Measurements from ENCODE around the gene ABI3. TPM values are rescaled to one million over a fixed set of nuclear protein-coding genes. Genes with fewer than 3 reads are reported as not detected.

ABI3 gene
- total and polyA plus RNA-seq, 9 of the 15 experiments (the other 6 are each of a cell fraction or from before 2014, with no cell fraction given): not detected

DNA sequence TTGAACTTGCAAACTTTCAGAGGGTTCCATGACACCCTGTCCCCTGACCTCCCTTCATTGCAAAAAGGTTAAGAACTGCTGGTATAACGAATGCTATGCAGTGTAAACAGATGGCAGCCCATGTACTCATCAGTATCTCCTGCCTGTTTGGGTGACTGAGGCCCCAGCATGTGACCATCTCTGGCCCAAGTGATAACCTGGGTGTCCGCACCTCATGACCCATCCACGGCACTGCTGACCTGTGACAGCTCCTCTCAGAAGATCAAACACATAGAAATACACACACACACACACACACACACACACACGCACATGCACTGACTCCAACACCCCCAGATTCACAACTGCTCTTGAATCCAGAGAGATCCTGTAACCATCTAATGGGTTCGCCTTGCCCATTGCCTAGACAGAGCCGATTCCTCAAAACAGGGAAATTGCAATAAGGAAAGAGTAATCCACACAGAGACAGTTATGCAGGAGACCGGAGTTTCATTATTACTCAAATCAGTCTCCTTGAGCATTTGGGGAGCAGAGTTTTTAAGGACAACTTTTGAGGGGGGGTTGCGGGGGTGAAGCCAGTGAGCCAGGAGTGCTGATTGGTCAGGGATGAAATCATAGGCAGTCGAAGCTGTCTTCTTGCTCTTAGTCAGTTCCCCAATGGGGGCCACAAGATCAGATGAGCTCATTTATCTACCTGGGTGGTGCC lies 31.3 kb downstream of the ABI3 start (continued):
- TF ChIP-seq, protein P1, sequence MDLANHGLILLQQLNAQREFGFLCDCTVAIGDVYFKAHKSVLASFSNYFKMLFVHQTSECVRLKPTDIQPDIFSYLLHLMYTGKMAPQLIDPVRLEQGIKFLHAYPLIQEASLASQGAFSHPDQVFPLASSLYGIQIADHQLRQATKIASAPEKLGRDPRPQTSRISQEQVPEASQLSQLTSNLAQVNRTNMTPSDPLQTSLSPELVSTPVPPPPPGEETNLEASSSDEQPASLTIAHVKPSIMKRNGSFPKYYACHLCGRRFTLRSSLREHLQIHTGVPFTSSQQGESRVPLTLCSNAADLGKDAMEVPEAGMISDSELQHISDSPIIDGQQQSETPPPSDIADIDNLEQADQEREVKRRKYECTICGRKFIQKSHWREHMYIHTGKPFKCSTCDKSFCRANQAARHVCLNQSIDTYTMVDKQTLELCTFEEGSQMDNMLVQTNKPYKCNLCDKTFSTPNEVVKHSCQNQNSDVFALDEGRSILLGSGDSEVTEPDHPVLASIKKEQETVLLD (IDR thresholded peaks at IDR 0.05): peak; percentile 37; the same call in 1 of the 2 replicates
- no peak for TF ChIP-seq RHOXF2B (CRISPR knock-in tag; conservative IDR thresholded peaks at IDR 0.05)
- TF ChIP-seq, protein P2, sequence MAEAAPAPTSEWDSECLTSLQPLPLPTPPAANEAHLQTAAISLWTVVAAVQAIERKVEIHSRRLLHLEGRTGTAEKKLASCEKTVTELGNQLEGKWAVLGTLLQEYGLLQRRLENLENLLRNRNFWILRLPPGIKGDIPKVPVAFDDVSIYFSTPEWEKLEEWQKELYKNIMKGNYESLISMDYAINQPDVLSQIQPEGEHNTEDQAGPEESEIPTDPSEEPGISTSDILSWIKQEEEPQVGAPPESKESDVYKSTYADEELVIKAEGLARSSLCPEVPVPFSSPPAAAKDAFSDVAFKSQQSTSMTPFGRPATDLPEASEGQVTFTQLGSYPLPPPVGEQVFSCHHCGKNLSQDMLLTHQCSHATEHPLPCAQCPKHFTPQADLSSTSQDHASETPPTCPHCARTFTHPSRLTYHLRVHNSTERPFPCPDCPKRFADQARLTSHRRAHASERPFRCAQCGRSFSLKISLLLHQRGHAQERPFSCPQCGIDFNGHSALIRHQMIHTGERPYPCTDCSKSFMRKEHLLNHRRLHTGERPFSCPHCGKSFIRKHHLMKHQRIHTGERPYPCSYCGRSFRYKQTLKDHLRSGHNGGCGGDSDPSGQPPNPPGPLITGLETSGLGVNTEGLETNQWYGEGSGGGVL (CRISPR knock-in tag; IDR thresholded peaks at IDR 0.05): no peak
- no peak for TF ChIP-seq ZFP30 (CRISPR knock-in tag; IDR thresholded peaks at IDR 0.05; ENCODE audit: borderline replicate concordance)
- TF ChIP-seq, protein P3, sequence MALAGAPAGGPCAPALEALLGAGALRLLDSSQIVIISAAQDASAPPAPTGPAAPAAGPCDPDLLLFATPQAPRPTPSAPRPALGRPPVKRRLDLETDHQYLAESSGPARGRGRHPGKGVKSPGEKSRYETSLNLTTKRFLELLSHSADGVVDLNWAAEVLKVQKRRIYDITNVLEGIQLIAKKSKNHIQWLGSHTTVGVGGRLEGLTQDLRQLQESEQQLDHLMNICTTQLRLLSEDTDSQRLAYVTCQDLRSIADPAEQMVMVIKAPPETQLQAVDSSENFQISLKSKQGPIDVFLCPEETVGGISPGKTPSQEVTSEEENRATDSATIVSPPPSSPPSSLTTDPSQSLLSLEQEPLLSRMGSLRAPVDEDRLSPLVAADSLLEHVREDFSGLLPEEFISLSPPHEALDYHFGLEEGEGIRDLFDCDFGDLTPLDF (CRISPR knock-in tag; IDR thresholded peaks at IDR 0.05): no peak
- no peak for TF ChIP-seq ZNF316 (IDR thresholded peaks at IDR 0.05)
- TF ChIP-seq HNRNPK (IDR thresholded peaks at IDR 0.05; ENCODE audit: low read depth, low read length, poor library complexity, severe bottlenecking): no peak
- TF ChIP-seq, protein P4, sequence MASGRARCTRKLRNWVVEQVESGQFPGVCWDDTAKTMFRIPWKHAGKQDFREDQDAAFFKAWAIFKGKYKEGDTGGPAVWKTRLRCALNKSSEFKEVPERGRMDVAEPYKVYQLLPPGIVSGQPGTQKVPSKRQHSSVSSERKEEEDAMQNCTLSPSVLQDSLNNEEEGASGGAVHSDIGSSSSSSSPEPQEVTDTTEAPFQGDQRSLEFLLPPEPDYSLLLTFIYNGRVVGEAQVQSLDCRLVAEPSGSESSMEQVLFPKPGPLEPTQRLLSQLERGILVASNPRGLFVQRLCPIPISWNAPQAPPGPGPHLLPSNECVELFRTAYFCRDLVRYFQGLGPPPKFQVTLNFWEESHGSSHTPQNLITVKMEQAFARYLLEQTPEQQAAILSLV (tag; IDR thresholded peaks at IDR 0.05): no peak
- TF ChIP-seq CREM (IDR thresholded peaks at IDR 0.05; ENCODE audit: low read depth): no peak
- TF ChIP-seq, protein P5, sequence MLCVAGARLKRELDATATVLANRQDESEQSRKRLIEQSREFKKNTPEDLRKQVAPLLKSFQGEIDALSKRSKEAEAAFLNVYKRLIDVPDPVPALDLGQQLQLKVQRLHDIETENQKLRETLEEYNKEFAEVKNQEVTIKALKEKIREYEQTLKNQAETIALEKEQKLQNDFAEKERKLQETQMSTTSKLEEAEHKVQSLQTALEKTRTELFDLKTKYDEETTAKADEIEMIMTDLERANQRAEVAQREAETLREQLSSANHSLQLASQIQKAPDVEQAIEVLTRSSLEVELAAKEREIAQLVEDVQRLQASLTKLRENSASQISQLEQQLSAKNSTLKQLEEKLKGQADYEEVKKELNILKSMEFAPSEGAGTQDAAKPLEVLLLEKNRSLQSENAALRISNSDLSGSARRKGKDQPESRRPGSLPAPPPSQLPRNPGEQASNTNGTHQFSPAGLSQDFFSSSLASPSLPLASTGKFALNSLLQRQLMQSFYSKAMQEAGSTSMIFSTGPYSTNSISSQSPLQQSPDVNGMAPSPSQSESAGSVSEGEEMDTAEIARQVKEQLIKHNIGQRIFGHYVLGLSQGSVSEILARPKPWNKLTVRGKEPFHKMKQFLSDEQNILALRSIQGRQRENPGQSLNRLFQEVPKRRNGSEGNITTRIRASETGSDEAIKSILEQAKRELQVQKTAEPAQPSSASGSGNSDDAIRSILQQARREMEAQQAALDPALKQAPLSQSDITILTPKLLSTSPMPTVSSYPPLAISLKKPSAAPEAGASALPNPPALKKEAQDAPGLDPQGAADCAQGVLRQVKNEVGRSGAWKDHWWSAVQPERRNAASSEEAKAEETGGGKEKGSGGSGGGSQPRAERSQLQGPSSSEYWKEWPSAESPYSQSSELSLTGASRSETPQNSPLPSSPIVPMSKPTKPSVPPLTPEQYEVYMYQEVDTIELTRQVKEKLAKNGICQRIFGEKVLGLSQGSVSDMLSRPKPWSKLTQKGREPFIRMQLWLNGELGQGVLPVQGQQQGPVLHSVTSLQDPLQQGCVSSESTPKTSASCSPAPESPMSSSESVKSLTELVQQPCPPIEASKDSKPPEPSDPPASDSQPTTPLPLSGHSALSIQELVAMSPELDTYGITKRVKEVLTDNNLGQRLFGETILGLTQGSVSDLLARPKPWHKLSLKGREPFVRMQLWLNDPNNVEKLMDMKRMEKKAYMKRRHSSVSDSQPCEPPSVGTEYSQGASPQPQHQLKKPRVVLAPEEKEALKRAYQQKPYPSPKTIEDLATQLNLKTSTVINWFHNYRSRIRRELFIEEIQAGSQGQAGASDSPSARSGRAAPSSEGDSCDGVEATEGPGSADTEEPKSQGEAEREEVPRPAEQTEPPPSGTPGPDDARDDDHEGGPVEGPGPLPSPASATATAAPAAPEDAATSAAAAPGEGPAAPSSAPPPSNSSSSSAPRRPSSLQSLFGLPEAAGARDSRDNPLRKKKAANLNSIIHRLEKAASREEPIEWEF (CRISPR knock-in tag; IDR thresholded peaks at IDR 0.05): no peak
- no peak for TF ChIP-seq XRCC3 (IDR thresholded peaks at IDR 0.05)
- no peak for TF ChIP-seq POU5F1 (IDR thresholded peaks at IDR 0.05; ENCODE audit: borderline replicate concordance, low read depth, low read length, partially characterized antibody)
- TF ChIP-seq MAZ (CRISPR knock-in tag; conservative IDR thresholded peaks at IDR 0.05 in 1 of 2, IDR thresholded peaks at IDR 0.05 in 1 of 2): no peak
- 0 out of 2 replicates have a peak, but pooled peaks have one; percentile 61 for TF ChIP-seq OTX1 (CRISPR knock-in tag; IDR thresholded peaks at IDR 0.05)

Data from K562 (cell line).